ENCODE results near the gene CIDEB. TPM values are rescaled to one million over a fixed set of nuclear protein-coding genes. Genes with fewer than 3 reads are reported as not detected.

Gene CIDEB, protein sequence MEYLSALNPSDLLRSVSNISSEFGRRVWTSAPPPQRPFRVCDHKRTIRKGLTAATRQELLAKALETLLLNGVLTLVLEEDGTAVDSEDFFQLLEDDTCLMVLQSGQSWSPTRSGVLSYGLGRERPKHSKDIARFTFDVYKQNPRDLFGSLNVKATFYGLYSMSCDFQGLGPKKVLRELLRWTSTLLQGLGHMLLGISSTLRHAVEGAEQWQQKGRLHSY
- polyA plus RNA-seq (2012; ENCODE audit: insufficient read length, low read depth): not detected

DNA sequence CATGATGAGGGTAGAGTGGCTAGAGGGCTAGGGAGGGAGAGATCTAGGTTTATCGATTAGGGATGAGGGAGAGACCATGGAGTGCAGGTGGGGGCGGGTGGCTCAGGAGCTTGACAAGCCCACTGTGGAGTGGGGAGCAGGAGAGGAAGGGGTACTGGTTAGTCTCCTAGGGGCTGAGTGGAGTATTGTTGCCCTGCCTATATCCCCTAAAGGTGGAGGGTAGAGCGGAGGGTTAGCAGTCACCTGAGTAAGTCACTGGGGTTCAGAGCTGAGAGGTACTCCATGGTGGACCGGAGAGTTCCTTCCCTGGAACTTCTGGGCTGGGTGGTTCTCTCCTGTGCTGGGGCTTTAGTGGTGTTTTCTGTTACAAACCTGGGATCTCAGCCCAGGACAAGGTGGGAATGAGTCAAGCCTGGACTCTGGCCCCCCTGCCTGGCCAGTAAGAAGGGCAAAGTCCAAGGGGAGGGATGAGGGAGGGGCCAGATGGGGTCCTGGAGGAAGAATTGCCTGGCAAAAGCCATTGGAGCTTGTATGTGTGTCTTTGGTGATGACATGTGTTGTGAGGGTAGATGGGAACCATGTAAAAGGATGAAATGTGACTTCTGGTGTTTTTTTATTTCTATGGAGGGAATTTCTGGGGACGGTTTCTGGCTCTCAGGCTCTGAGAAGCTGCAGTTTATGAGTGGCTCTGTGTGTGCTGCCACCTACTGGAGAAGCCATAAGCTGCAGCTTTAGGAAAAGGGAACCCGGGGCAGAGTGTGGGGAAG is at the start of gene CIDEB:
Gene CIDEB, minus strand, starts transcription at position 403 of the 767 bp plus-strand sequence. Its CDS starts 119 bp downstream, at position 284.
- TF ChIP-seq, protein P1, sequence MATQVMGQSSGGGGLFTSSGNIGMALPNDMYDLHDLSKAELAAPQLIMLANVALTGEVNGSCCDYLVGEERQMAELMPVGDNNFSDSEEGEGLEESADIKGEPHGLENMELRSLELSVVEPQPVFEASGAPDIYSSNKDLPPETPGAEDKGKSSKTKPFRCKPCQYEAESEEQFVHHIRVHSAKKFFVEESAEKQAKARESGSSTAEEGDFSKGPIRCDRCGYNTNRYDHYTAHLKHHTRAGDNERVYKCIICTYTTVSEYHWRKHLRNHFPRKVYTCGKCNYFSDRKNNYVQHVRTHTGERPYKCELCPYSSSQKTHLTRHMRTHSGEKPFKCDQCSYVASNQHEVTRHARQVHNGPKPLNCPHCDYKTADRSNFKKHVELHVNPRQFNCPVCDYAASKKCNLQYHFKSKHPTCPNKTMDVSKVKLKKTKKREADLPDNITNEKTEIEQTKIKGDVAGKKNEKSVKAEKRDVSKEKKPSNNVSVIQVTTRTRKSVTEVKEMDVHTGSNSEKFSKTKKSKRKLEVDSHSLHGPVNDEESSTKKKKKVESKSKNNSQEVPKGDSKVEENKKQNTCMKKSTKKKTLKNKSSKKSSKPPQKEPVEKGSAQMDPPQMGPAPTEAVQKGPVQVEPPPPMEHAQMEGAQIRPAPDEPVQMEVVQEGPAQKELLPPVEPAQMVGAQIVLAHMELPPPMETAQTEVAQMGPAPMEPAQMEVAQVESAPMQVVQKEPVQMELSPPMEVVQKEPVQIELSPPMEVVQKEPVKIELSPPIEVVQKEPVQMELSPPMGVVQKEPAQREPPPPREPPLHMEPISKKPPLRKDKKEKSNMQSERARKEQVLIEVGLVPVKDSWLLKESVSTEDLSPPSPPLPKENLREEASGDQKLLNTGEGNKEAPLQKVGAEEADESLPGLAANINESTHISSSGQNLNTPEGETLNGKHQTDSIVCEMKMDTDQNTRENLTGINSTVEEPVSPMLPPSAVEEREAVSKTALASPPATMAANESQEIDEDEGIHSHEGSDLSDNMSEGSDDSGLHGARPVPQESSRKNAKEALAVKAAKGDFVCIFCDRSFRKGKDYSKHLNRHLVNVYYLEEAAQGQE (IDR thresholded peaks at IDR 0.05; ENCODE audit: insufficient read depth in 1 of 2, low read depth in 2 of 2, low read length in 2 of 2): no peak
- TF ChIP-seq POLR2AphosphoS5 (IDR thresholded peaks at IDR 0.05; ENCODE audit: low read depth, low read length) (no peak), SIN3A (IDR thresholded peaks at IDR 0.05; ENCODE audit: borderline replicate concordance, insufficient read depth, low read length) (no peak), TAF1 (IDR thresholded peaks at IDR 0.05; ENCODE audit: borderline replicate concordance, insufficient read depth, low read length) (no peak), FOXP2 (optimal IDR thresholded peaks at IDR 0.05; ENCODE audit: borderline replicate concordance, extremely low read depth, extremely low read length, insufficient read depth) (no peak)

DNA sequence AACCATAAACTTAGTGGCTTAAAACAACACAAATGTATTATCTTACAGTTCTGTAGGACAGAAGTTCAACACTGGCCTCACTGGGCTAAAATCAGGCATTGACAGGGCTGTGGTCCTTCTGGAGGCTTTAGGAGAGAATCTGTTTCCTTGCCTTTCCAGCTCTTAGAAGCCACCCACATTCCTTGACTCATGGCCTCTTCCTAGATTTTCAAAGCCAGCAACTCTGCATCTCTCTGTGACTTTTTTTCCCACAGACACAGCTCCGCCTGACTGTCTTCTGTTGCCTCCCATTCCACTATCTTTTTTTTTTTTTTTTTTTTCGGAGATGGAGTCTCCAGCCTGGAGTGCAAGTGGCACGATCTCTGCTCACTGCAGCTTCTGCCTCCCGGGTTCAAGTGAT is 48.4 kb upstream of the CIDEB start:
- no peak for TF ChIP-seq TAF1 (IDR thresholded peaks at IDR 0.05; ENCODE audit: borderline replicate concordance, insufficient read depth, low read length)
- TF ChIP-seq, protein P1 (IDR thresholded peaks at IDR 0.05; ENCODE audit: insufficient read depth in 1 of 2, low read depth in 2 of 2, low read length in 2 of 2): no peak
- no peak for TF ChIP-seq FOXP2 (optimal IDR thresholded peaks at IDR 0.05; ENCODE audit: borderline replicate concordance, extremely low read depth, extremely low read length, insufficient read depth)
- no peak for TF ChIP-seq SIN3A (IDR thresholded peaks at IDR 0.05; ENCODE audit: borderline replicate concordance, insufficient read depth, low read length)
- no peak for TF ChIP-seq POLR2AphosphoS5 (IDR thresholded peaks at IDR 0.05; ENCODE audit: low read depth, low read length)

DNA sequence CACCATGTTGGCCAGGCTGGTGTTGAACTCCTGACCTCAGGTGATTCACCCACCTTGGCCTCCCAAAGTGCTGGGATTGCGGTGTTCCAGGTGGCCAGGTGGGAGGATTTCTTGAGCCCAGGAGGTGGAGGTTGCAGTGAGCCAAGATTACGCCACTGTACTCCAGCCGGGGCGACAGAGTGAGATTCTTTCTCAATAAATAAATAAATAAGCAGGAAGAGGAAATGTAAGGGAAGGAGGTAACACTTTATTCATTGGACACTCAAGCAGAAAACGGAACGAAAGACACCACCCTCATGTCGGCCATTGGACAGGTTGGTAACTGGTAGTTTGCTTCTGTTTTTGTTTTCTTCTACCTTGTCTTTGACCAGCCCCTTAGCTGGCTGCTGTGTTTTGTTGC is 47.2 kb upstream of the CIDEB start:
- TF ChIP-seq POLR2AphosphoS5 (IDR thresholded peaks at IDR 0.05; ENCODE audit: low read depth, low read length): no peak
- TF ChIP-seq, protein P1 (IDR thresholded peaks at IDR 0.05; ENCODE audit: insufficient read depth in 1 of 2, low read depth in 2 of 2, low read length in 2 of 2): no peak
- TF ChIP-seq SIN3A (IDR thresholded peaks at IDR 0.05; ENCODE audit: borderline replicate concordance, insufficient read depth, low read length): no peak
- TF ChIP-seq TAF1 (IDR thresholded peaks at IDR 0.05; ENCODE audit: borderline replicate concordance, insufficient read depth, low read length): no peak
- TF ChIP-seq FOXP2 (optimal IDR thresholded peaks at IDR 0.05; ENCODE audit: borderline replicate concordance, extremely low read depth, extremely low read length, insufficient read depth): no peak

DNA sequence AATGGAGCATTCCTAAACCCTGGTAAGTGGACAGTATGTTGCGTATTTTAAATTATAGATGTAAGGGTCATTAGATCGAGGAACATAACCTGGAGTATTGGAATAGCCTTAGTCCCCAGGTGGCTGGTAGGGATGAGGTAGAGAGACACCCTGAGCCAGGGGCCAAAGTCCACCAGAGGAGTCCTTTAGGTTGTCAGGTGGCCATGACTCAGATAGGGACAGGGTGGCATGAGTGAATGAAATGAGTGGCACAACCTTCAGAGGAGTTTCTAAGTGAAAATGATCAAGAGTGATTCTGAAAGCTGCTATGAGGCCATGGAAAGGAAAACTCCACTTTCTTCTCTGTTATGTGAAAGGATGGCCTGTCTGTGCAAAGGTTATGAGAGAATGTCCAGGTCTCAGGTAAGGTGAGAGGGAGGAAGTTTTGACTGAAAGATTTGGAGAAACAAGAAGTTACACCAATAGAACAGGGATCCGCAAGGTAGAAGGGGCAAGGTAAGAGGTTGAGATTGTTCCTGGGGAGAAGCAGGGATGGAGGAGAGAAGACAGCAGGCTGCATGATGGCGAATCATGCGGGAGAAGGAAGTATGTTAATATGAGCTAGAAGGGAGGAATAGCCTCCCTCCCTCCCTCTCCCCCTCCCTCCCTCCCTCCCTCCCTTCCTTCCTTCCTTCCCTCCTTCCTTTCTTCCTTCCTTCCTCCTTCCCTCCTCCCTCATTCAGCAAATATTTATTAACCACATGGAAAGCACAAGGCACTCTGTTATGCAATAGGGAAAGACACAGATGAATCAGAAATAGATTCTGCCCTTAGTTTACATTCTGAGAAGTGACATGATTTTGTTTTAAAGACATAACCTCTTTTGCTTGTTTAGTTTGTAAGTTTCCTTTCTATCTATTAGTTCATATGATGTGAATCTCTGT is 46.0 kb upstream of the CIDEB start:
- TF ChIP-seq FOXP2 (optimal IDR thresholded peaks at IDR 0.05; ENCODE audit: borderline replicate concordance, extremely low read depth, extremely low read length, insufficient read depth) (no peak), SIN3A (IDR thresholded peaks at IDR 0.05; ENCODE audit: borderline replicate concordance, insufficient read depth, low read length) (no peak), POLR2AphosphoS5 (IDR thresholded peaks at IDR 0.05; ENCODE audit: low read depth, low read length) (no peak), TAF1 (IDR thresholded peaks at IDR 0.05; ENCODE audit: borderline replicate concordance, insufficient read depth, low read length) (no peak)
- TF ChIP-seq, protein P1 (IDR thresholded peaks at IDR 0.05; ENCODE audit: insufficient read depth in 1 of 2, low read depth in 2 of 2, low read length in 2 of 2): no peak

All from PFSK-1 (cell line).